Loucy (cell line): ENCODE data around the gene WTIP.

Experiments
- H2AFZ ChIP-seq: fragments of 200-600 bp; sonication (generic); 2 replicates; pipeline ENCODE4 v1.6.0; 2016; ENCODE audit warnings: antibody characterized with exemption, mild to moderate bottlenecking, low read length, moderate library complexity
- H3F3A ChIP-seq: fragments of 200-600 bp; 2 replicates; pipeline ENCODE4 v1.6.0; 2016; ENCODE audit warnings: antibody characterized with exemption, low read depth, mild to moderate bottlenecking
- H3K27me3 ChIP-seq: fragments of 200-600 bp; sonication (generic); 2 replicates; pipeline ENCODE4 v1.6.1; 2014; ENCODE audit warnings: low read length, mild to moderate bottlenecking; ENCODE audit not compliant: insufficient read depth, poor library complexity, severe bottlenecking
- H3K36me3 ChIP-seq: fragments of 200-600 bp; sonication (generic); 2 replicates; pipeline ENCODE4 v1.6.1; 2016; ENCODE audit warnings: low read length; ENCODE audit not compliant: insufficient read depth
- H3K4me1 ChIP-seq: fragments of 200-600 bp; sonication (generic); 2 replicates; pipeline ENCODE4 v1.5.1; 2014; ENCODE audit warnings: low read length, mild to moderate bottlenecking; ENCODE audit not compliant: insufficient read depth, poor library complexity, severe bottlenecking
- H3K4me2 ChIP-seq: fragments of 200-600 bp; sonication (generic); 2 replicates; pipeline ENCODE4 v1.6.0; 2014; ENCODE audit warnings: antibody characterized with exemption, low read length, low read depth, mild to moderate bottlenecking; ENCODE audit not compliant: poor library complexity, severe bottlenecking
- H3K4me3 ChIP-seq: fragments of 200-600 bp; sonication (generic); 2 replicates; pipeline ENCODE4 v1.5.1; 2014; ENCODE audit warnings: low read length, mild to moderate bottlenecking, mixed read lengths; ENCODE audit not compliant: poor library complexity, severe bottlenecking
- H3K79me2 ChIP-seq: fragments of 200-600 bp; sonication (generic); 2 replicates; pipeline ENCODE4 v1.6.1; 2014; ENCODE audit warnings: low read length; ENCODE audit not compliant: insufficient read depth
- H3K9ac ChIP-seq: fragments of 200-600 bp; sonication (generic); 2 replicates; pipeline ENCODE4 v1.6.0; 2014; ENCODE audit warnings: mild to moderate bottlenecking, low read depth, low read length, moderate library complexity; ENCODE audit not compliant: poor library complexity, severe bottlenecking
- H3K9me2 ChIP-seq: fragments of 200-600 bp; sonication (generic); replicated peaks from 2 replicates; pipeline ENCODE4 v1.6.1; 2016; ENCODE audit warnings: low read depth, low read length, mixed read lengths
- H3K9me3 ChIP-seq: fragments of 200-600 bp; sonication (generic); 2 replicates; pipeline ENCODE4 v1.6.1; 2014; ENCODE audit warnings: mild to moderate bottlenecking, antibody characterized with exemption, low read length, low read depth; ENCODE audit not compliant: insufficient read depth
- H4K20me1 ChIP-seq: fragments of 200-600 bp; sonication (generic); 2 replicates; pipeline ENCODE4 v1.6.0; 2014; ENCODE audit warnings: antibody characterized with exemption, low read length, mild to moderate bottlenecking; ENCODE audit not compliant: insufficient read depth, poor library complexity, severe bottlenecking
- CTCF ChIP-seq: fragments of 200-600 bp; sonication (generic); conservative IDR thresholded peaks from 2 replicates; pipeline ENCODE4 v1.5.1; 2014; ENCODE audit warnings: mild to moderate bottlenecking, antibody characterized with exemption, low read length
- EZH2phosphoT487 ChIP-seq: fragments of 200-600 bp; IDR thresholded peaks from 2 replicates; pipeline ENCODE4 v1.6.1; 2018; ENCODE audit warnings: antibody characterized with exemption, mild to moderate bottlenecking, moderate library complexity, borderline replicate concordance

WTIP gene

GRCh38 chr19:34471906-34472700 is 9.5 kb upstream of the WTIP start:
- Histone ChIP-seq H3K79me2 (no peaks in the 10 kb centered on the region), H4K20me1 (no peaks in the 10 kb centered on the region), H3K9me3 (no peaks in the 10 kb centered on the region), H3F3A (no peaks in the 10 kb centered on the region), H3K4me1 (no peaks in the 10 kb centered on the region), H3K4me3 (no peak overlapping the region), H3K36me3 (peaks cover 59% of the 10 kb centered on the region; the same call in 1 of the 2 replicates), H3K9me2 (no peaks in the 10 kb centered on the region), H3K4me2 (no peak overlapping the region), H3K9ac (no peak overlapping the region), H3K27me3 (no peaks in the 10 kb centered on the region), H2AFZ (no peak overlapping the region)
- no peak for TF ChIP-seq CTCF
- no peak for TF ChIP-seq EZH2phosphoT487

- Histone ChIP-seq H3K4me2 (no peak overlapping the region), H3K4me1 (no peaks in the 10 kb centered on the region), H3K27me3 (no peaks in the 10 kb centered on the region), H3K79me2 (no peaks in the 10 kb centered on the region), H3K36me3 (peaks cover 36% of the 10 kb centered on the region; the same call in 1 of the 2 replicates), H3K9ac (no peak overlapping the region), H3F3A (no peaks in the 10 kb centered on the region), H3K4me3 (no peak overlapping the region), H3K9me2 (no peaks in the 10 kb centered on the region), H4K20me1 (no peaks in the 10 kb centered on the region), H3K9me3 (no peaks in the 10 kb centered on the region), H2AFZ (no peak overlapping the region)
- TF ChIP-seq CTCF, result no peak
- TF ChIP-seq EZH2phosphoT487, result no peak
These were observed 7.1 kb upstream of the WTIP start for GRCh38 chr19:34474233-34474989.

GRCh38 chr19:34475026-34475974 is 6.3 kb upstream of the WTIP start:
- Histone ChIP-seq H2AFZ (no peak overlapping the region), H3K9me2 (no peaks in the 10 kb centered on the region), H3K27me3 (no peaks in the 10 kb centered on the region), H3F3A (no peaks in the 10 kb centered on the region), H4K20me1 (no peaks in the 10 kb centered on the region), H3K79me2 (no peaks in the 10 kb centered on the region), H3K4me3 (no peak overlapping the region), H3K4me1 (no peaks in the 10 kb centered on the region), H3K36me3 (peaks cover 28% of the 10 kb centered on the region; the same call in 1 of the 2 replicates), H3K9ac (no peak overlapping the region), H3K9me3 (no peaks in the 10 kb centered on the region), H3K4me2 (no peak overlapping the region)
- TF ChIP-seq CTCF (no peak), EZH2phosphoT487 (no peak)
